Measurements from ENCODE around the gene PRR12.
"Not testable (repeated sequence)": the region's sequence is repeated elsewhere in the genome, so short reads cannot be mapped to it uniquely, and the experiment has no call there.

Gene PRR12

DNA sequence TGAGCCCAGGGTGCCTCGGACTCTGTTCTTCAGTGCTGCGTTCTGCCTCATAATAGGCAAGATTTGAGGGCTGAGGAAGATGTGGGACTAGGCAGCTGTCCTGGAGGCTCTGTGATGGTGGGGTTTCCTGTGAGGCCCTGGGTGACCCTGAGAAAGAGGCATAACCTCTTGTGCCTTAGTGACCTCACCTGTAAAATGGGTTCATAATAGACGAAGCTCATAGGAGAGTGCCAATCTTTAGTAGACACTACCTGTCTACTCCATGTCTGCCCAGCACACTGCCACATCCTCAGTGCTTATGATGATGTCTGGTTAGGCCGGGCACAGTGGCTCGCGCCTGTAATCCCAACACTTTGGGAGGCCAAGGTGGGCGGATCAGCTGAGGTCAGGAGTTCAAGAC lies 25.6 kb downstream of the PRR12 start:
- no peak overlapping the region for H3K4me2 ChIP-seq (ENCODE audit: low read length)
- H3K27me3 ChIP-seq (ENCODE audit: control insufficient read depth, low read length): no peaks in the 10 kb centered on the region
- no peak overlapping the region for H3K4me3 ChIP-seq (ENCODE audit: low read length)
- H3F3A ChIP-seq (ENCODE audit: control insufficient read depth, insufficient read depth): 0 out of 2 replicates have a peak, but pooled peaks cover 5% of the 10 kb centered on the region
- H3K9me3 ChIP-seq (ENCODE audit: control insufficient read depth, insufficient read depth, low read length): no peaks in the 10 kb centered on the region
- peaks cover 15% of the 10 kb centered on the region for H3K79me2 ChIP-seq (ENCODE audit: control insufficient read depth, low read length)
- H3K36me3 ChIP-seq (ENCODE audit: control insufficient read depth, low read length): peaks cover 57% of the 10 kb centered on the region
- TF ChIP-seq, protein P1, sequence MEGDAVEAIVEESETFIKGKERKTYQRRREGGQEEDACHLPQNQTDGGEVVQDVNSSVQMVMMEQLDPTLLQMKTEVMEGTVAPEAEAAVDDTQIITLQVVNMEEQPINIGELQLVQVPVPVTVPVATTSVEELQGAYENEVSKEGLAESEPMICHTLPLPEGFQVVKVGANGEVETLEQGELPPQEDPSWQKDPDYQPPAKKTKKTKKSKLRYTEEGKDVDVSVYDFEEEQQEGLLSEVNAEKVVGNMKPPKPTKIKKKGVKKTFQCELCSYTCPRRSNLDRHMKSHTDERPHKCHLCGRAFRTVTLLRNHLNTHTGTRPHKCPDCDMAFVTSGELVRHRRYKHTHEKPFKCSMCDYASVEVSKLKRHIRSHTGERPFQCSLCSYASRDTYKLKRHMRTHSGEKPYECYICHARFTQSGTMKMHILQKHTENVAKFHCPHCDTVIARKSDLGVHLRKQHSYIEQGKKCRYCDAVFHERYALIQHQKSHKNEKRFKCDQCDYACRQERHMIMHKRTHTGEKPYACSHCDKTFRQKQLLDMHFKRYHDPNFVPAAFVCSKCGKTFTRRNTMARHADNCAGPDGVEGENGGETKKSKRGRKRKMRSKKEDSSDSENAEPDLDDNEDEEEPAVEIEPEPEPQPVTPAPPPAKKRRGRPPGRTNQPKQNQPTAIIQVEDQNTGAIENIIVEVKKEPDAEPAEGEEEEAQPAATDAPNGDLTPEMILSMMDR (IDR thresholded peaks at IDR 0.05; ENCODE audit: low read depth, low read length, poor library complexity, severe bottlenecking): no peak
- no peak for TF ChIP-seq EZH2phosphoT487 (IDR thresholded peaks at IDR 0.05; ENCODE audit: borderline replicate concordance, low read length)
- peaks cover 4% of the 10 kb centered on the region; the same call in 1 of the 2 replicates for H4K20me1 ChIP-seq (ENCODE audit: control insufficient read depth, insufficient read depth, low read depth, low read length)
- no peaks in the 10 kb centered on the region for H3K4me1 ChIP-seq (ENCODE audit: control insufficient read depth, low read length)
- no peak overlapping the region for H3K27ac ChIP-seq (ENCODE audit: low read depth, low read length)
- no peaks in the 10 kb centered on the region for H3K9me2 ChIP-seq (replicated peaks; ENCODE audit: control insufficient read depth, low read length)

DNA sequence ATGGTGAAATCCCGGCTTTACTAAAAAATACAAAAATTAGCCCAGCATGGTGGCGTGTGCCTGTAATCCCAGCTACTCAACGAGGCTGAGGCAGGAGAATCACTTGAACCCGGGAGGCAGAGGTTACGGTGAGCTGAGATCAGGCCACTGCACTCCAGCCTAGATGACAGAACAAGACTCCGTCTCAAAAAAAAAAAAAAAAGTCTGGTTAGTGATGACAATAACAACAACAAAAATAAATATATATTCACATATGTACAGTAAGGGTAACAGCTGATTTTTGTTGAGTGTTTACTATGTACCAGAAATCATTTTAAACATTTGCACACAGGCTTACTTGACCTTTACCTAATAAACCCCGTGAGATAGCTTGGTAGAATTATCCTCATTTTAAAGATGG lies 26.0 kb downstream of the PRR12 start:
- 0 out of 2 replicates have a peak, but pooled peaks cover 5% of the 10 kb centered on the region for H3F3A ChIP-seq (ENCODE audit: control insufficient read depth, insufficient read depth)
- H3K36me3 ChIP-seq (ENCODE audit: control insufficient read depth, low read length): peaks cover 61% of the 10 kb centered on the region
- H3K79me2 ChIP-seq (ENCODE audit: control insufficient read depth, low read length): peaks cover 15% of the 10 kb centered on the region
- peaks cover 4% of the 10 kb centered on the region; the same call in 1 of the 2 replicates for H4K20me1 ChIP-seq (ENCODE audit: control insufficient read depth, insufficient read depth, low read depth, low read length)
- H3K9me2 ChIP-seq (replicated peaks; ENCODE audit: control insufficient read depth, low read length): no peaks in the 10 kb centered on the region
- no peak overlapping the region for H3K4me3 ChIP-seq (ENCODE audit: low read length)
- H3K4me2 ChIP-seq (ENCODE audit: low read length): no peak overlapping the region
- H3K27ac ChIP-seq (ENCODE audit: low read depth, low read length): no peak overlapping the region
- H3K4me1 ChIP-seq (ENCODE audit: control insufficient read depth, low read length): no peaks in the 10 kb centered on the region
- no peaks in the 10 kb centered on the region for H3K27me3 ChIP-seq (ENCODE audit: control insufficient read depth, low read length)
- TF ChIP-seq, protein P1 (IDR thresholded peaks at IDR 0.05; ENCODE audit: low read depth, low read length, poor library complexity, severe bottlenecking): no peak
- TF ChIP-seq EZH2phosphoT487 (IDR thresholded peaks at IDR 0.05; ENCODE audit: borderline replicate concordance, low read length): no peak
- no peaks in the 10 kb centered on the region for H3K9me3 ChIP-seq (ENCODE audit: control insufficient read depth, insufficient read depth, low read length)

DNA sequence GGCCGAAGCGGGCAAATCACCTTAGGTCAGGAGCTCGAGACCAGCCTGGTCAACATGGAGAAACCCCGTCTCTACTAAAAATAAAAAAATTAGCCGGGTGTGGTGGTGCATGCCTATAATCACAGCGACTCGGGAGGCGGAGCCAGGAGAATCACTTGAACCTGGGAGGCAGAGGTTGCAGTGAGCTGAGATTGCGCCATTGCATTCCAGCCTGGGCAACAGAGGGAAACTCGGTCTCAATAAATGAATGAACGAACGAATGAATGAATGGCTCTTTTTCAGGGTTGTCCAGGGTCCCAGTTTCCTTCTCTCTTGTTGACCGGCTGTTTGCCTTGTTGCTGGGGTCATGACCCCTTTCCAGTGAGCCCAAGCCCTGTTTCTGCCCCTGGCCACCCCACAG lies 26.9 kb downstream of the PRR12 start:
- not testable (repeated sequence) for H3K4me1 ChIP-seq (ENCODE audit: control insufficient read depth, low read length); H3K27me3 ChIP-seq (ENCODE audit: control insufficient read depth, low read length); H3K9me3 ChIP-seq (ENCODE audit: control insufficient read depth, insufficient read depth, low read length); H3K27ac ChIP-seq (ENCODE audit: low read depth, low read length); H3F3A ChIP-seq (ENCODE audit: control insufficient read depth, insufficient read depth); H3K9me2 ChIP-seq (replicated peaks; ENCODE audit: control insufficient read depth, low read length); H3K79me2 ChIP-seq (ENCODE audit: control insufficient read depth, low read length); H4K20me1 ChIP-seq (ENCODE audit: control insufficient read depth, insufficient read depth, low read depth, low read length); H3K4me2 ChIP-seq (ENCODE audit: low read length); H3K4me3 ChIP-seq (ENCODE audit: low read length)
- peaks cover 63% of the 10 kb centered on the region for H3K36me3 ChIP-seq (ENCODE audit: control insufficient read depth, low read length)

DNA sequence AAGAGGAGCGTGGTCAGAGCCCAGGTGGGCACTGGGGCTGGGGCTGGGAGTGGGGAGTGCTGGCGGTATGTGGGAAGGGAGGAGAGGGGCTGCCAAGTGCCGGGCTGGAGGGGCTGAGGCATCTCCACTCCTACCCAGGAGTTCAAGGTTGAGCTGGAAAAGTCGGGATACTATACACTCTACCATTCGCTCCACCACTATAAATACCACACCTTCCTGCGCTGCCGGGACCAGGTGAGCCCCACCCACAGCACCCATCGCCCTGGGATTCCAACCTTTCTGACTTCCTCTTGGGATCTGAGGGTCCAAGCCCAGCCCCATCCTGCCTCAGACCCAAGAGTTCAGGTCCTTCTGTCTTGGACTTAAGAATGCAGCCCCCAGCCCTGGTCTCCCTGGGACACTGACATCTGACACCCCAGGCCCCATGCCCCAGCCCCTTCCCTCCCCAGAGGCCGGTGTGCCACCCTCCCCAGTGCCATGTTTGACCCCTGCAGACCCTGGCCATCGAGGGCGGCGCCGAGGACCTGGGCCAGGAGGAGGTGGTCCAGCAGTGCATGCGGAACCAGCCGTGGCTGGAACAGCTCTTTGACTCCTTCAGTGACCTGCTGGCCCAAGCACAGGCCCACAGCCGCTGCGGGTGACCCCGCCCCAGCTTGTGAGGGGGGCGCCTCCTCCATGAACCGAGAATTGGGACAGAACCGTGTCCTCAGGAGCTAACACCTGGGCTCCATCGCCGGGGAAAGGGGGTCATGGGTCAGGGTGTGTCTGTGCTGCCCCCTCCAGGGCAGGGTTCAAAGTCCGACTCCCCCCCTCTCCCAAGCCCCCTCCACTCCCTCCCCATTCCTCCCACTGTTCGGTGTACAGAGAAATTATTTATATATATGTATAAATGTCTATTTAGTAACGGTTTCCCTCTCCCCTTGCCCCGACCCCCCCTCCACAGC lies 34.3 kb downstream of the PRR12 start:
- Histone ChIP-seq H3K9me2 (replicated peaks; ENCODE audit: control insufficient read depth, low read length) (no peaks in the 10 kb centered on the region), H3F3A (ENCODE audit: control insufficient read depth, insufficient read depth) (no peaks in the 10 kb centered on the region), H3K79me2 (ENCODE audit: control insufficient read depth, low read length) (no peaks in the 10 kb centered on the region), H3K4me3 (ENCODE audit: low read length) (no peak overlapping the region), H3K27ac (ENCODE audit: low read depth, low read length) (no peak overlapping the region), H3K9me3 (ENCODE audit: control insufficient read depth, insufficient read depth, low read length) (no peaks in the 10 kb centered on the region), H3K27me3 (ENCODE audit: control insufficient read depth, low read length) (no peaks in the 10 kb centered on the region), H3K36me3 (ENCODE audit: control insufficient read depth, low read length) (peaks cover 29% of the 10 kb centered on the region), H4K20me1 (ENCODE audit: control insufficient read depth, insufficient read depth, low read depth, low read length) (no peaks in the 10 kb centered on the region), H3K4me1 (ENCODE audit: control insufficient read depth, low read length) (no peaks in the 10 kb centered on the region), H3K4me2 (ENCODE audit: low read length) (no peak overlapping the region)
- TF ChIP-seq, protein P1 (IDR thresholded peaks at IDR 0.05; ENCODE audit: low read depth, low read length, poor library complexity, severe bottlenecking): no peak
- TF ChIP-seq EZH2phosphoT487 (IDR thresholded peaks at IDR 0.05; ENCODE audit: borderline replicate concordance, low read length): no peak
